ENCODE data around the gene OR10P1.

DNA sequence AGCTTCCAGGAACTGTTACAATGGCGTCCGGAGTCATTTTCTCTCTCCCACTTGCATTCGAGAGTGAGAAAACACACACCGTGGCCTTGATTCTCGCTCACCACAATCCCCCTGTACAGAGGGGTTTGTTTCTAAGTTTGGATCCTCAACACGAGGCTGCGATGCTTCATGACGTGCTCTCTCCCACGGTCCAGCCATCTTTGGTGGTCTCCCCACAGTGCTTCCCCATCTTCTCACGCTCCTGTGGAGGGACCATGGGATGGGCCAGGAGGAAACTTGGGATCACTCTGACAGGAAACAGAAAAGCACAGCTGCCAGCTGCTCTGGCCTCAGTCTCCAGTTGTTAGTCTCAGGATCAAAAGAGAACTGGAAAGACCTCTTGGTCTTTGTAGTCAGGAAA is 28.1 kb downstream of the OR10P1 start:
- TF ChIP-seq POLR2A (IDR thresholded peaks at IDR 0.05; ENCODE audit: low read depth, low read length) (no peak), POLR2AphosphoS5 (IDR thresholded peaks at IDR 0.05; ENCODE audit: low read depth, low read length) (no peak)

All from GM12892 (cell line).